ENCODE results near the gene CDKN2AIPNL.
A peak's percentile ranks its signal among the peaks of the same experiment; 100 is the strongest.
"Not testable (repeated sequence)": the region's sequence is repeated elsewhere in the genome, so short reads cannot be mapped to it uniquely, and the experiment has no call there.

The CDKN2AIPNL gene

GRCh38 chr5:134437847-134438581 is 26.3 kb upstream of the CDKN2AIPNL start:
- DNase-seq, result no peak

DNA sequence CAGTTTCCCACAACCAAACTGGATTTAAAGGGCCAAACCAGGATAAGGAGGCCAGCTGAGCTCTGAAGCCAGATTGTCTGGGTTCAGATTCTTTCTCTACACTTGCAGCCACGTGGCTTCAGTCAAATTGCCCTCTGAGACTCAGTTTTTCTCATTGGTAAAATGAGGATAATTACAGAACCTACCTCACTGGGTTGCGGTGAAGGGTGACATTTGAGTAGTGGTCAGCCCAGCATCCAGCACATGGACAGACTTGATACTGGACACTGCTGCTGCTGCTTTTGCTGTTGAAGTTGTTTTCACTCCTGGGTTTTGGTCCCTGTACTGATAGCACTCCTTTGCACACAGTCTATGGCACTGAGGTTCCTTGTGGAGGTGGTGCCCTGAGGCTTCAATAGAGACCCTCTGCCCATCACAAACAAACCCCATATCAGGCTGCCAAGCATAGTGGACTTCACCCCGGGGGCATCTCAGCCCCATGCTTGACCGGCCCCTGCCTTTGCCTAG is 25.7 kb upstream of the CDKN2AIPNL start:
- no peak for DNase-seq

GRCh38 chr5:134436523-134437339 is 25.1 kb upstream of the CDKN2AIPNL start:
- peak; percentile 63 to 83 for DNase-seq

GRCh38 chr5:134435560-134435959 is 23.9 kb upstream of the CDKN2AIPNL start:
- no peak for DNase-seq

DNA sequence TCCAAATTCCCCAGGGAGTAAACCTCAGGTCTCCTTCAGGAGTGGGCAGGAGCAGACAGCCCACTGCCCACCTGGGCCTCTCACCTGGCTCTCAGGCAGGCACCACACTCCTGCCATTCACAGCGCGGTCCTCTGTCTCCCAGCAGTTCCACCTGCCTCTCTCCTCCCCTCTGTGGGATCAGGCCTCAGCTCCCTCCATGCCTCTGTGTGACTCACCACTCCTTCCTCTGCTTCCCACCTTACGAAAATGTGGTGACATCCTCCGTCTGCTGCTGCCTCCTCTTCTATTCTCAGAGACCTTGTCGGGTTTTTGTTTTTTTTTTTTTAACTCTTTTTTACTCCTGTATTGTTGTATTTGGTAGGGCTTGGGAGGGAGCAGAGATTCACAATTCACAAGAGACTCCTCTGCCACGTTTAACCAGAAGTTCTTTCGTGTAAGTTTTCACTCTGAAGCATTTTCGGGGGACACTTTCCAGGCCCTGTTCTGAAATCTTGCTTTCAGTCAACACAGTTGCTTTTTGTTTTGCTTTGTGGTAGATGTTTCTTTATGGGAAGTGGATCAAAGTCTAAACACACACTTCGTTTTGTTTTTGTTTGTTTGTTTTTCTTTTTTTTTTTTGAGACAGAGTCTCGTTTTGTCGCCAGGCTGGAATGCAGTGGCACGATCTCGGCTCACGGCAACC is 21.1 kb upstream of the CDKN2AIPNL start:
- no peak for DNase-seq

- DNase-seq, result no peak
Measured at GRCh38 chr5:134432174-134432573, 20.5 kb upstream of the CDKN2AIPNL start.

DNA sequence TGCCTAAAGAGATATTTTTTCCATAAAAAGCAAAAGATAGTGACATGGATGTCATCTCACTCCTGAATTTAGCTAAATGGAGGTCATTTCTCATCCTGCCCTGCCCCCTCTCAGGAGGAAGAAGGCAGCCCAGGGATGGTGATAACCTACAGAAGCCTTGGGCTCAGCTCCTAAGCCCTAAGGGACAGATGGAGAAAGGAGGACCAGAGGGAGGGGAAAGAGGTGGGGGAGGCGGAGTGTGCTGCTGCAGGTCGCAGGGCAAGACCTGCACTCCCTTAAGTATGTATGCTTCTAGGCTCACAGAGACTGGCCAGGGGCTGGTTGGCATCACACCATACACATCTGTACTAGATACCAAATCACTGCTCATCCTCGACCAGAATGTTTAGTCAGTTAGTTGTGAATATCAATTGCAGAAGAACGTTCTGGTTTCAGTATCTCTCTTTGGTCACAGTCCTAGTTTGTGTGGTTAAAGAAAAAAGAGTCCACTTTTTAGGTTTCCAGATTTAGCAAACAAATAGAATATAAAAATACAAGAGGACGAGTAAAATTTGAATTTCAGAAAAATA is 18.4 kb upstream of the CDKN2AIPNL start:
- DNase-seq, result no peak

DNA sequence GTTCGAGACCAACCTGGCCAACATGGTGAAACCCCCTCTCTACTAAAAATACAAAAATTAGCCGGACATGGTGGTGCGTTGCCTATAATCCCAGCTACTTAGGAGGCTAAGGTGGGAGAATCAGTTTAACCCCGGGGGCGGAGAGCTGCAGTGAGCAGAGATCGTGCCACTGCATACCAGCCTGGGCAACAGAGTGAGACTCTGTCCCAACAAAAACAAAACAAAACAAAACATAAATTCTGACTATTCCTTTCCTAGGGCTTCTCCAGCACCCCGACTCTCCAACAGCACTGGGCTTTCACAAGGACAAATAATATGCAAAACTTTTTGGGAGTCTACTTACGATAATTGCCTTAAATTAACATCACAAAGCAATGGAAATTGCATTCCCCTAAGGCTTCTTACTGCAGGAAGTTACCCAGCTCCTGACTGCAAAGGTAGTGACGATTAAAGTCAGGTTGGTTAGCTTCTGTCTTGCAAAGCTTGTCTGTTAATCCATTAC is 15.9 kb upstream of the CDKN2AIPNL start:
- DNase-seq, result no peak

GRCh38 chr5:134426361-134426760 is 14.7 kb upstream of the CDKN2AIPNL start:
- no peak for DNase-seq

DNA sequence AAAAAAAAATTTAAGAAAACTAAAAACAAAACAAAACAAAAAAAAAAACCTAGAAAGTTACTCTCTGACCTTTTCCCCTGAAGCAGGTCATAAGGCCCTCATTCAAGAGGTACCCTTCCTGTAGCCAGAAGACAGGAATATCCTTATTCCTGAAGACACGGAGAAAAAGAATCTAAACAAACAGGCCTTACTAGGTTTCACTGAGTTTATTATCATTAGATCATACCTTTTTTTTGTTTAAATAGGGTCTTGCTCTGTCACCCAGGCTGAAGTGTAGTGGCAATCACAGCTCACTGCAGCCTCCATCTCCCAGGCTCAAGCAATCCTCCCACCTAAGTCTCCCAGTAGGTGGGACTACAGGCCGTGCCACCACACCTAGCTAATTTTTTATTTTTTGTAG is 11.7 kb upstream of the CDKN2AIPNL start:
- no peak for DNase-seq

DNA sequence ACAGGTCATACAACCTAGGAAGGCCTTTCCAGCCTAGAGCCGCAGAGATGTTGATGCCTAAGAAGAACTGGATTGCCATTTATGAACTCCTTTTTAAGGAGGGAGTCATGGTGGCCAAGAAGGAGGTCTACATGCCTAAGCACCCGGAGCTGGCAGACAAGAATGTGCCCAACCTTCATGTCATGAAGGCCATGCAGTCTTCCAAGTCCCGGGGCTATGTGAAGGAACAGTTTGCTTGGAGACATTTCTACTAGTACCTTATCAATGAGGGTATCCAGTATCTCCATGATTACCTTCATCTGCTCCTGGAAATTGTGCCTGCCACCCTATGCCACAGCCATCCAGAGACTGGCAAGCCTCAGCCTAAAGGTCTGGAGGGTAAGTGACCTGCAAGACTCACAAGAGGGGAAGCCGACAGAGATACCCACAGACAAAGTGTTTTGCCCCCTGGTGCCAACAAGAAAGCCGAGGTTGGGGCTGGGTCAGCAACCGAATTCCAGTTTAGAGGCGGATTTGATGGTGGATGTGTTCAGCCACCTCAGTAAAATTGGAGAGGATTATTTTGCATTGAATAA is 11.2 kb upstream of the CDKN2AIPNL start:
- no peak for DNase-seq

DNA sequence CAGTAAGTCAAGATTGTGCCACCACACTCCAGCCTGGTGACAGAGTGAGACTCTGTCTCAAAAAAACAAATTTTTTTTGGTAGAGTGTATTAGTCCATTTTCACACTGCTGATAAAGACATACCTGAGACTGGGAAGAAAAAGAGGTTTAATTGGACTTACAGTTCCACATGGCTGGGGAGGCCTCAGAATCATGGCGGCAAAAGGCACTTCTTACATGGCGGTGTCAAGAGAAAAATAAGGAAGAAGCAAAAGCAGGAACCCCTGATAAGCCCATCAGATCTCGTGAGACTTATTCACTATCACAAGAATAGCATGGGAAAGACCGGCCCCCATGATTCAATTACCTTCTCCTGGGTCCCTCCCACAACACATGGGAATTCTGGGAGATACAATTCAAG is 9.4 kb upstream of the CDKN2AIPNL start:
- DNase-seq, result not testable (repeated sequence)

GRCh38 chr5:134420343-134420742 is 8.7 kb upstream of the CDKN2AIPNL start:
- no peak for DNase-seq

DNA sequence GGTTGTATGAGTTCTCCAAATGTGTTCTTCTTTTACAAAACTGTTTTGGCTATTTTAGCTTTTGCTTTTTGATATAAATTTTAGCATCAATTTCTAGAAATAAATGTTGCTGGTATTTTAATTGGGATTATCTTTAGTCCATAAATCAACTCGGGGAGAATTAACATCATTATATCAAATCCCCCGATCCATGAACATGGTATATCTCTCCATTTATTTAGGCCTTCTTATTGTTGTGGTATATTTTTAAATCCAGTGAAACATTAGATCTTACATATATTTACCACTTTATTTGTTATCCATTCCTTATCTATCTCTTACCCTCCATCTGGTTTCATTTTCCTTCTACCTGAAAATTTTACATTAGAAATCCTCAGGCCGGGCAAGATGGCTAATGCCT is 7.3 kb upstream of the CDKN2AIPNL start:
- DNase-seq, result no peak

- no peak for DNase-seq
Measured at GRCh38 chr5:134417707-134418106, 6.0 kb upstream of the CDKN2AIPNL start.

DNA sequence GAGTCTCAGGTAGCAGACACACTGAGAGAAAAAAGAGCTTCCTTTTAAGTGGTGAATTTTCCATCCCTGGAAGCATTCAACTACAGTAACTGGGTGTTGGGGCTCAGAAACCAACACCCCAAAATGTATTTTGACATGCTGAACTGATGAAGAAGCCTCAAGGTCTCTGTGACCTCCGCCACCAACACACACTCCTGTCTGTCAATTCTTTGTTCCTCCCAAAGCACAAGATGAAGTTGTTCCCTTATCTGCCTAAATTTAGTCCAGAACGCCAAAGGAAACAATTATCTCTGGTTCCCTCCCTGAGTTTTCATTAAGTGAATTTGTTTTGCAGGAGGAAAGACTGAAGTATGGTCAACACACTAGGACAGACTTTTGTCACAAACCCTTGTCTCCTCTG is 1.4 kb upstream of the CDKN2AIPNL start:
- no peak for DNase-seq

DNA sequence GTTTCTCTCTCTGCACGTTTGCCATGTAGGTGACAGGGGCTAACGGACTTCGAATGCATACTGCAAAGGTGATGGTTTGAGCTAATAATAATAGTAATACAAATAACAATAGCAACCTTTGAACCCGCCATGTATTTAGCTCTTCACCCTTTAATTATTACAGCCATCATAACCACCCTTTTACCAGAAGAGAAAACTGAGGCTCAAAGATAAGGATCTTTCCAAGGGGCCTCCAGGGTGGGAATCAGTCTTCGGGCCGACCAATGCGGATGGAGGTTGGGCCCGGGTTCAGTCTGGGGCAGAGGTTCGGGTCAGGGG is 494 bp downstream of the CDKN2AIPNL start:
- no peak for DNase-seq

GRCh38 chr5:134410822-134411221 is 859 bp downstream of the CDKN2AIPNL start:
- no peak for DNase-seq

GRCh38 chr5:134409321-134409720 is 2.4 kb downstream of the CDKN2AIPNL start:
- DNase-seq, result no peak

GRCh38 chr5:134406390-134406789 is 5.3 kb downstream of the CDKN2AIPNL start:
- DNase-seq, result no peak

- DNase-seq, result no peak
Measured at GRCh38 chr5:134403951-134404350, 7.7 kb downstream of the CDKN2AIPNL start.

GRCh38 chr5:134398609-134399155 is 13.0 kb downstream of the CDKN2AIPNL start:
- DNase-seq, result no peak

Measured in NCI-H187 (cell line).